CD14-positive monocyte (primary cell): Measurements from ENCODE around the gene ARSB. TPM values are rescaled to one million over a fixed set of nuclear protein-coding genes. Genes with fewer than 3 reads are reported as not detected.

ENCODE experiments used
- DNase-seq, 3 donors: peaks; one replicate each; pipeline ENCODE4 v3.0.0-alpha.2; 2011 to 2022
- H2AFZ ChIP-seq: 2 replicates; pipeline ENCODE4 v1.6.0; 2012; ENCODE audit warnings: mild to moderate bottlenecking, low read depth, low read length, inconsistent platforms; ENCODE audit not compliant: insufficient read depth, poor library complexity, severe bottlenecking
- H3K27ac ChIP-seq, 2 donors: 1 replicate in 1 of 2; 2 replicates in 1 of 2; pipeline ENCODE4 v1.5.1; 2012 to 2013; ENCODE audit warnings: low read length in 2 of 2, control low read depth in 1 of 2, inconsistent platforms in 1 of 2, low read depth in 1 of 2, mild to moderate bottlenecking in 1 of 2
- H3K27me3 ChIP-seq, 2 donors: one replicate each; pipeline versions ENCODE4 v1.6.0 to v1.6.1; 2011 to 2013; ENCODE audit warnings: low read length in 2 of 2; ENCODE audit not compliant: control insufficient read depth in 2 of 2, insufficient read depth in 2 of 2
- H3K36me3 ChIP-seq, 2 donors: replicated peaks in 1 of 2; 1 replicate in 1 of 2; 2 replicates in 1 of 2; pipeline versions ENCODE4 v1.5.1 to v1.6.1; 2012 to 2013; ENCODE audit warnings: low read length in 2 of 2, control low read depth in 1 of 2, inconsistent platforms in 1 of 2, mild to moderate bottlenecking in 1 of 2; ENCODE audit not compliant: insufficient read depth in 2 of 2, control insufficient read depth in 1 of 2
- H3K4me1 ChIP-seq, 2 donors: 1 replicate in 1 of 2; 2 replicates in 1 of 2; pipeline versions ENCODE4 v1.5.1 to v1.6.1; 2012 to 2013; ENCODE audit warnings: low read length in 2 of 2, control low read depth in 1 of 2, inconsistent platforms in 1 of 2, mild to moderate bottlenecking in 1 of 2, moderate library complexity in 1 of 2; ENCODE audit not compliant: insufficient read depth in 2 of 2, control insufficient read depth in 1 of 2
- H3K4me2 ChIP-seq: replicated peaks from 2 replicates; pipeline ENCODE3; 2012; ENCODE audit warnings: low read length, moderate library complexity, mild to moderate bottlenecking; ENCODE audit not compliant: poor library complexity, severe bottlenecking; ENCODE audit errors: extremely low read depth
- H3K4me3 ChIP-seq, 3 experiments: fragments of 200-600 bp in 1 of 3; sonication (generic) in 1 of 3; replicated peaks in 1 of 3; 1 replicate in 2 of 3; 2 replicates in 1 of 3; pipeline ENCODE4 v1.5.1; 2011 to 2013; ENCODE audit warnings: low read length in 3 of 3, mild to moderate bottlenecking in 3 of 3, control low read depth in 2 of 3, low read depth in 2 of 3, inconsistent platforms in 1 of 3, moderate library complexity in 1 of 3
- H3K79me2 ChIP-seq: 2 replicates; pipeline ENCODE4 v1.6.0; 2012; ENCODE audit warnings: mild to moderate bottlenecking, control low read depth, inconsistent platforms, low read length, moderate library complexity; ENCODE audit not compliant: insufficient read depth
- H3K9ac ChIP-seq: 2 replicates; pipeline ENCODE4 v1.6.0; 2017; ENCODE audit warnings: low read length, mild to moderate bottlenecking; ENCODE audit not compliant: insufficient read depth, poor library complexity, severe bottlenecking
- H3K9me3 ChIP-seq, 2 donors: replicated peaks in 1 of 2; 1 replicate in 1 of 2; 2 replicates in 1 of 2; pipeline versions ENCODE4 v1.5.1 to v1.6.1; 2012 to 2013; ENCODE audit warnings: low read length in 2 of 2, control low read depth in 1 of 2; ENCODE audit not compliant: control insufficient read depth in 1 of 2, insufficient read depth in 1 of 2
- H4K20me1 ChIP-seq: 2 replicates; pipeline ENCODE4 v1.6.0; 2012; ENCODE audit warnings: mild to moderate bottlenecking, low read length, control low read depth, moderate library complexity; ENCODE audit not compliant: insufficient read depth
- H3K27ac Mint-ChIP-seq, 7 donors: one replicate each; pipeline ENCODE4 v1.8.0; 2020; ENCODE audit warnings: mild to moderate bottlenecking in 7 of 7, mixed read lengths in 7 of 7, moderate library complexity in 6 of 7, inconsistent platforms in 2 of 7
- H3K27me3 Mint-ChIP-seq, 3 donors: one replicate each; pipeline ENCODE4 v1.8.0; 2021 to 2022; ENCODE audit warnings: low read depth in 3 of 3, mild to moderate bottlenecking in 3 of 3, mixed read lengths in 3 of 3, moderate library complexity in 3 of 3, inconsistent platforms in 1 of 3
- H3K36me3 Mint-ChIP-seq, 2 donors: one replicate each; pipeline ENCODE4 v1.8.0; 2020; ENCODE audit warnings: mixed read lengths in 2 of 2, inconsistent platforms in 1 of 2, mild to moderate bottlenecking in 1 of 2
- H3K4me1 Mint-ChIP-seq: one replicate; pipeline ENCODE4 v1.8.0; 2020; ENCODE audit warnings: mild to moderate bottlenecking, mixed read lengths
- H3K4me3 Mint-ChIP-seq, 2 donors: one replicate each; pipeline ENCODE4 v1.8.0; 2020; ENCODE audit warnings: mild to moderate bottlenecking in 2 of 2, mixed read lengths in 2 of 2, moderate library complexity in 1 of 2
- H3K9me3 Mint-ChIP-seq, 7 donors: one replicate each; pipeline ENCODE4 v1.8.0; 2020 to 2022; ENCODE audit warnings: mixed read lengths in 7 of 7, mild to moderate bottlenecking in 6 of 7, moderate library complexity in 6 of 7, inconsistent platforms in 2 of 7
- WGBS: methylation state at CpG from one replicate; pipeline ENCODE4 v1.1.5; 2013; ENCODE audit warnings: missing lambda C conversion rate; ENCODE audit not compliant: insufficient coverage; 5-methylcytosine and 5-hydroxymethylcytosine counted together
- intact Hi-C, 2 donors: fragments of 100-400 bp; cut with micrococcal nuclease; formaldehyde crosslinking; loops; one replicate each; pipeline versions ENCODE4 v1.15.0 to v1.15.1; 2023
- polyA plus RNA-seq, 3 donors: library from polyadenylated mRNA; depleted of rRNA in 1 of 3; unstranded in 2 of 3; stranded (reverse) in 1 of 3; fragments of 300-500 nt in 2 of 3; fragments of >200 nt in 1 of 3; fragmentation: Illumina TruSeq in 2 of 3; gene quantifications; 1 replicate in 2 of 3; 2 replicates in 1 of 3; pipeline ENCODE4 v1.2.3, GENCODE V29; 2012 to 2021
- TF ChIP-seq, protein P1 (sequence below): fragments of 200-600 bp; IDR thresholded peaks from one replicate; pipeline ENCODE4 v1.8.0; 2022; ENCODE audit warnings: antibody characterized with exemption, mild to moderate bottlenecking

The ARSB gene
- polyA plus RNA-seq, 3 donors: 18.0 to 28.7 (median 18.1) TPM

DNA sequence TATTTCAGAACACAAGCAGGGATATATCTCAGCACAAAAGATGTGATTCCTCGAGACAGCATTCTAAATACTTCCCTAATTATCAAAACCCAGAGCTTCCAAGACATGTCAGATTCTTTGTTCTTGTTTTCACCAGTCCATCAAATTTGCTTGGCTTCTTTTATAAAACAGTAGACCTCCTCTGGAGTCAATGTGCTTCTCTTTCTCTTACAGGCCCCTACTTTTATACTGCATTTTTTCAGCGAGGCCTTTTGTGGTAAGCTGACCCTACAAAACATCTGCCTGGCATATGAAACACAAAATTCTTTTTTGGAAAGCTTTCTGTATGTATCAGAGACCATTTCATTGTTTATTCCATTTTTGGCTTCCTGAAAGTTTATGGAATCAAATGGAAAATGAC is 81.8 kb downstream of the ARSB start:
- Histone ChIP-seq H3K9me3 (no peaks in the 10 kb centered on the region), H3K27me3 (no peaks in the 10 kb centered on the region), H3K4me3 (no peak overlapping the region), H3K79me2 (no peaks in the 10 kb centered on the region), H3K36me3 (no peaks in the 10 kb centered on the region), H3K9ac (no peak overlapping the region), H3K4me1 (peaks cover 32 to 34% of the 10 kb centered on the region in 2 donors), H3K4me2 (no peak overlapping the region), H4K20me1 (no peaks in the 10 kb centered on the region), H3K27ac (no peak overlapping the region), H2AFZ (no peak overlapping the region)
- TF ChIP-seq, protein P1, sequence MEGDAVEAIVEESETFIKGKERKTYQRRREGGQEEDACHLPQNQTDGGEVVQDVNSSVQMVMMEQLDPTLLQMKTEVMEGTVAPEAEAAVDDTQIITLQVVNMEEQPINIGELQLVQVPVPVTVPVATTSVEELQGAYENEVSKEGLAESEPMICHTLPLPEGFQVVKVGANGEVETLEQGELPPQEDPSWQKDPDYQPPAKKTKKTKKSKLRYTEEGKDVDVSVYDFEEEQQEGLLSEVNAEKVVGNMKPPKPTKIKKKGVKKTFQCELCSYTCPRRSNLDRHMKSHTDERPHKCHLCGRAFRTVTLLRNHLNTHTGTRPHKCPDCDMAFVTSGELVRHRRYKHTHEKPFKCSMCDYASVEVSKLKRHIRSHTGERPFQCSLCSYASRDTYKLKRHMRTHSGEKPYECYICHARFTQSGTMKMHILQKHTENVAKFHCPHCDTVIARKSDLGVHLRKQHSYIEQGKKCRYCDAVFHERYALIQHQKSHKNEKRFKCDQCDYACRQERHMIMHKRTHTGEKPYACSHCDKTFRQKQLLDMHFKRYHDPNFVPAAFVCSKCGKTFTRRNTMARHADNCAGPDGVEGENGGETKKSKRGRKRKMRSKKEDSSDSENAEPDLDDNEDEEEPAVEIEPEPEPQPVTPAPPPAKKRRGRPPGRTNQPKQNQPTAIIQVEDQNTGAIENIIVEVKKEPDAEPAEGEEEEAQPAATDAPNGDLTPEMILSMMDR: no peak
- H3K27ac Mint-ChIP-seq: peak overlapping the region in 1 of 7 donors; percentile 42
- no peak overlapping the region for H3K4me3 Mint-ChIP-seq
- 15% methylated on average over 1 of the region's 2 CpGs for WGBS
- H3K9me3 Mint-ChIP-seq: peaks cover 5 to 12% (median 9%) of the 10 kb centered on the region in 7 donors
- H3K27me3 Mint-ChIP-seq: no peaks in the 10 kb centered on the region
- intact Hi-C loops: loop anchor here in 1 of 2 donors (10.0 kb wide), 1 partner anchor 61 kb away; no protein-coding TSS in a partner anchor
- H3K4me1 Mint-ChIP-seq: peaks cover 40% of the 10 kb centered on the region
- H3K36me3 Mint-ChIP-seq: peaks cover 8 to 9% of the 10 kb centered on the region in 2 donors
- no peak for DNase-seq

DNA sequence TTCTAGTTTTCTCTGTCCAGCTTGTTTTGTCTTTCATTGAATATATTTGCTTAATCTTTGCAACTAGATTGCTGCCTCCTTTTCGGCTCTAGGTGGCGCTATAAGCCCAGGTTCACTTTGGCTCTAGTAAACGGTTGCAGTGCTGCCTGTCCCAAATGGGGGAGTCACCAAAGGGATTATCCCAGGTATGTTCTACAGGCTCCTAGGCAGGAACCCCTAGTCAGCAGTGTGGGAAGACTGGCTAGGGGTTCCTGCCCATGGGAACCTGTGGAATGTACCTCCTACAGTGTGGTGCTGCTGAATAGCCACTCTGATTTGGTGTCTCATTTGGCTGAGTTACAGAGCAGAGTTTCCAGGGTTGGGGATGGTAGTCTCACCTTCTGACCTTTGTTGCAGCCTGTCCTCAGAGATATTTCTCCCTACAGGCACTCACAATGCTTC is 85.2 kb downstream of the ARSB start:
- Histone ChIP-seq H3K4me3 (no peak overlapping the region), H3K27ac (no peak overlapping the region), H3K9ac (no peak overlapping the region), H3K9me3 (no peaks in the 10 kb centered on the region), H3K4me1 (no peaks in the 10 kb centered on the region), H2AFZ (no peak overlapping the region), H3K4me2 (no peak overlapping the region), H3K27me3 (no peaks in the 10 kb centered on the region), H3K36me3 (peaks cover 0 to 9% of the 10 kb centered on the region in 2 donors), H3K79me2 (no peaks in the 10 kb centered on the region), H4K20me1 (no peaks in the 10 kb centered on the region)
- Mint-ChIP-seq H3K4me1 (peaks cover 10% of the 10 kb centered on the region), H3K27ac (peak overlapping the region in 1 of 7 donors; percentile 36), H3K27me3 (no peaks in the 10 kb centered on the region), H3K36me3 (peaks cover 19% of the 10 kb centered on the region in 2 donors), H3K4me3 (no peak overlapping the region), H3K9me3 (peaks cover 5 to 12% (median 9%) of the 10 kb centered on the region in 7 donors)
- TF ChIP-seq, protein P1: peak; percentile 78
- peak; percentile 21 to 48 (median 36) for DNase-seq
- 43% methylated on average over 3 of the region's 3 CpGs for WGBS
- intact Hi-C loops: loop anchor here in 1 of 2 donors (10.0 kb wide), 1 partner anchor 65 kb away; no protein-coding TSS in a partner anchor
